Aorta (tissue), 5 donors: Measurements from ENCODE around the gene CDH2. TPM values are rescaled to one million over a fixed set of nuclear protein-coding genes. Genes with fewer than 3 reads are reported as not detected.

Experiments
- ATAC-seq: fragments of 200-7000 bp; cut with Tn5 transposase; one replicate; pipeline ENCODE4 v1.9.1; 2022; ENCODE audit warnings: moderate library complexity; ENCODE audit not compliant: low FRiP score
- DNase-seq, 2 donors: peaks; one replicate each; pipeline ENCODE4 v3.0.0-alpha.2; 2020
- H3K27ac ChIP-seq, 2 donors: one replicate each; pipeline ENCODE4 v1.5.1; 2013; ENCODE audit warnings: low read length in 2 of 2, mild to moderate bottlenecking in 2 of 2, moderate library complexity in 2 of 2, control low read depth in 1 of 2, inconsistent platforms in 1 of 2, low read depth in 1 of 2
- H3K27me3 ChIP-seq, 2 donors: one replicate each; pipeline ENCODE4 v1.6.1; 2013; ENCODE audit warnings: control low read depth in 1 of 2, low read length in 1 of 2, mild to moderate bottlenecking in 1 of 2, moderate library complexity in 1 of 2; ENCODE audit not compliant: insufficient read depth in 2 of 2, control insufficient read depth in 1 of 2
- H3K36me3 ChIP-seq, 2 donors: one replicate each; pipeline ENCODE4 v1.6.1; 2013; ENCODE audit warnings: control low read depth in 1 of 2, low read length in 1 of 2, mild to moderate bottlenecking in 1 of 2; ENCODE audit not compliant: insufficient read depth in 2 of 2, control insufficient read depth in 1 of 2
- H3K4me1 ChIP-seq, 2 donors: one replicate each; pipeline ENCODE4 v1.6.1; 2013; ENCODE audit warnings: low read length in 2 of 2, control low read depth in 1 of 2, mild to moderate bottlenecking in 1 of 2, moderate library complexity in 1 of 2; ENCODE audit not compliant: insufficient read depth in 2 of 2, control insufficient read depth in 1 of 2
- H3K4me3 ChIP-seq, 2 donors: one replicate each; pipeline ENCODE4 v1.5.1; 2013; ENCODE audit warnings: low read length in 2 of 2, control low read depth in 1 of 2, mild to moderate bottlenecking in 1 of 2
- H3K9me3 ChIP-seq: one replicate; pipeline ENCODE4 v1.6.1; 2013; ENCODE audit warnings: mild to moderate bottlenecking, low read length; ENCODE audit not compliant: control insufficient read depth
- WGBS, 2 donors: extraction: QIAGEN DNeasy Blood & Tissue Kit; methylation state at CpG; one replicate each; pipeline ENCODE4 v1.1.7; 2013; 5-methylcytosine and 5-hydroxymethylcytosine counted together
- intact Hi-C, 2 donors: fragments of 100-400 bp; cut with DNase I; formaldehyde crosslinking; loops; one replicate each; pipeline versions ENCODE4 v1.14.2 to v1.15.0; 2022
- long read RNA-seq, 2 donors: library from polyadenylated mRNA; unstranded; transcript quantifications; one replicate each; pipeline ENCODE4 v2.0.0, GENCODE V29; 2020 to 2021
- polyA plus RNA-seq, 2 donors: library from polyadenylated mRNA; stranded (reverse); fragments of 200-250 nt; gene quantifications; one replicate each; pipeline ENCODE4 v1.2.3, GENCODE V29; 2013
- total RNA-seq, 2 donors: library from RNA; stranded (reverse); fragmentation: NEBNext Ultra II Directional; extraction: Animal tissue kit (Norgen Biotek cat#: 25700); gene quantifications; one replicate each; pipeline ENCODE4 v1.2.1, GENCODE V29; 2021
- donor health status: healthy with polysubstance abuse.
- donor health status: Bipolar disorder and iron deficiency.
- donor health status: DM: no; HTN: no; CAD: no.
- donor health status: DM: no; HTN: no; CAD: no.
- donor health status: DM: yes; HTN: yes; CAD: no.

Gene CDH2
- 10 to 100 TPM in 1 of 2 donors, 1 to 10 TPM in 1; 6.9 to 10.1 TPM for total RNA-seq
- 10 to 100 TPM; 12.6 to 13.9 TPM for polyA plus RNA-seq
- long read RNA-seq, donor 1, partial matches to known transcripts: 4 of 4 reads
- long read RNA-seq, donor 1, other reads (novel, unspliced or antisense): 0 of 4 reads
- long read RNA-seq, donor 2, full-length matches to known transcripts: 5 of 9 reads
- long read RNA-seq, donor 2, partial matches to known transcripts: 4 of 9 reads
- long read RNA-seq, donor 2, other reads (novel, unspliced or antisense): 0 of 9 reads

GRCh38 chr18:28176948-28177827 is at the start of gene CDH2:
CDH2 (minus strand) TSS chr18:28177130; CDS start chr18:28177022, 108 bp downstream.
- intact Hi-C loops: loop anchor here in 1 of 2 donors (2.0 kb wide), 1 partner anchor 172 kb away; no protein-coding TSS in a partner anchor
- Histone ChIP-seq H3K4me1 (no peaks in the 10 kb centered on the region), H3K9me3 (no peaks in the 10 kb centered on the region), H3K27me3 (no peaks in the 10 kb centered on the region), H3K4me3 (peak within 1 kb of the TSS; percentile 64 to 81), H3K36me3 (no peaks in the 10 kb centered on the region), H3K27ac (peak within 1 kb of the TSS; percentile 53 to 83)
- peak; percentile 69 to 77 for DNase-seq
- 0% methylated on average over 44 to 105 of the region's 105 CpGs for WGBS, 2 donors
- ATAC-seq: peak; percentile 64

GRCh38 chr18:28212060-28212459 is 35.1 kb upstream of the CDH2 start:
- no peaks in the 10 kb centered on the region for H3K9me3 ChIP-seq
- 92 to 93% methylated on average over 3 of the region's 3 CpGs for WGBS, 2 donors
- DNase-seq: no peak
- H3K4me3 ChIP-seq: no peak overlapping the region
- intact Hi-C loops: no loop called here
- H3K27me3 ChIP-seq: no peaks in the 10 kb centered on the region
- no peak overlapping the region for H3K27ac ChIP-seq
- ATAC-seq: no peak
- no peaks in the 10 kb centered on the region for H3K36me3 ChIP-seq
- no peaks in the 10 kb centered on the region for H3K4me1 ChIP-seq

GRCh38 chr18:28208712-28209265 is 31.9 kb upstream of the CDH2 start:
- no peaks in the 10 kb centered on the region for H3K27me3 ChIP-seq
- intact Hi-C loops: loop anchor here in 1 of 2 donors (10.0 kb wide), 1 partner anchor 156 kb away; no protein-coding TSS in a partner anchor
- H3K27ac ChIP-seq: no peak overlapping the region
- ATAC-seq: no peak
- 82 to 87% methylated on average over 11 of the region's 11 CpGs for WGBS, 2 donors
- H3K4me1 ChIP-seq: peaks cover 0 to 5% of the 10 kb centered on the region in 2 donors
- no peak for DNase-seq
- H3K4me3 ChIP-seq: no peak overlapping the region
- no peaks in the 10 kb centered on the region for H3K9me3 ChIP-seq
- H3K36me3 ChIP-seq: no peaks in the 10 kb centered on the region

GRCh38 chr18:28208268-28208667 is 31.3 kb upstream of the CDH2 start:
- Histone ChIP-seq H3K36me3 (no peaks in the 10 kb centered on the region), H3K9me3 (no peaks in the 10 kb centered on the region), H3K4me1 (peaks cover 0 to 5% of the 10 kb centered on the region in 2 donors), H3K27me3 (no peaks in the 10 kb centered on the region), H3K27ac (no peak overlapping the region), H3K4me3 (no peak overlapping the region)
- intact Hi-C loops: loop anchor here in 1 of 2 donors (10.0 kb wide), 1 partner anchor 157 kb away; no protein-coding TSS in a partner anchor
- DNase-seq (no peak), ATAC-seq (no peak)
- WGBS, 2 donors: 79 to 82% methylated on average over 1 of the region's 1 CpG

- peaks cover 0 to 5% of the 10 kb centered on the region in 2 donors for H3K4me1 ChIP-seq
- H3K27me3 ChIP-seq: no peaks in the 10 kb centered on the region
- H3K36me3 ChIP-seq: no peaks in the 10 kb centered on the region
- no peaks in the 10 kb centered on the region for H3K9me3 ChIP-seq
- no peak overlapping the region for H3K27ac ChIP-seq
- DNase-seq: no peak
- intact Hi-C loops: loop anchor here in 1 of 2 donors (10.0 kb wide), 1 partner anchor 161 kb away; no protein-coding TSS in a partner anchor
- no peak for ATAC-seq
- no peak overlapping the region for H3K4me3 ChIP-seq
- WGBS, 2 donors: 14 to 16% methylated on average over 1 of the region's 1 CpG
Measured at GRCh38 chr18:28204154-28204553, 27.2 kb upstream of the CDH2 start.

- Histone ChIP-seq H3K36me3 (no peaks in the 10 kb centered on the region), H3K4me1 (peaks cover 0 to 5% of the 10 kb centered on the region in 2 donors), H3K27me3 (no peaks in the 10 kb centered on the region), H3K27ac (no peak overlapping the region), H3K9me3 (no peaks in the 10 kb centered on the region), H3K4me3 (no peak overlapping the region)
- WGBS, 2 donors: 81 to 88% methylated on average over 4 of the region's 4 CpGs
- ATAC-seq: no peak
- intact Hi-C loops: loop anchor here in 1 of 2 donors (10.0 kb wide), 1 partner anchor 164 kb away; no protein-coding TSS in a partner anchor
- no peak for DNase-seq
Measured at GRCh38 chr18:28201056-28201455, 24.1 kb upstream of the CDH2 start.

GRCh38 chr18:28198620-28199019 is 21.7 kb upstream of the CDH2 start:
- intact Hi-C loops: loop anchor here in 1 of 2 donors (10.0 kb wide), 1 partner anchor 594 kb away; no protein-coding TSS in a partner anchor
- Histone ChIP-seq H3K9me3 (no peaks in the 10 kb centered on the region), H3K4me1 (no peaks in the 10 kb centered on the region), H3K36me3 (no peaks in the 10 kb centered on the region), H3K27ac (no peak overlapping the region), H3K27me3 (no peaks in the 10 kb centered on the region), H3K4me3 (no peak overlapping the region)
- WGBS, 2 donors: 65 to 68% methylated on average over 5 of the region's 5 CpGs
- ATAC-seq: no peak
- DNase-seq: no peak

- Histone ChIP-seq H3K4me1 (no peaks in the 10 kb centered on the region), H3K36me3 (no peaks in the 10 kb centered on the region), H3K27ac (no peak overlapping the region), H3K9me3 (no peaks in the 10 kb centered on the region), H3K27me3 (no peaks in the 10 kb centered on the region), H3K4me3 (no peak overlapping the region)
- no peak for ATAC-seq
- intact Hi-C loops: loop anchor here (5.0 to 10.0 kb wide), 2 partner anchors 374 to 588 kb away; no protein-coding TSS in a partner anchor
- WGBS, 2 donors: 74 to 85% methylated on average over 6 of the region's 6 CpGs
- DNase-seq: no peak
Measured at GRCh38 chr18:28193177-28193778, 16.3 kb upstream of the CDH2 start.
